SK-N-SH treated with all-trans-retinoic acid at 6 μM for 48 hours (cell line): ENCODE results near the gene GSAP.

Experiments
- ATAC-seq: fragments of 200-7000 bp; cut with Tn5 transposase; 3 replicates; pipeline ENCODE4 v1.9.1; 2020; ENCODE audit warnings: mild to moderate bottlenecking, moderate library complexity
- ARNTL ChIP-seq: fragments of 450-650 bp; formaldehyde crosslinking; IDR thresholded peaks from 2 replicates; pipeline ENCODE4 v1.5.0; 2020; ENCODE audit warnings: low read depth, mild to moderate bottlenecking, moderate library complexity, borderline replicate concordance
- BACH2 ChIP-seq: fragments of 250-450 bp; sonication (Bioruptor Pico); IDR thresholded peaks from 2 replicates; pipeline ENCODE4 v1.9.0; 2021; ENCODE audit warnings: mild to moderate bottlenecking, borderline replicate concordance
- ESRRG ChIP-seq: fragments of 250-450 bp; sonication (Bioruptor Pico); IDR thresholded peaks from 2 replicates; pipeline ENCODE4 v1.6.1; 2021; ENCODE audit warnings: mild to moderate bottlenecking
- GLIS3 ChIP-seq: fragments of 250-450 bp; sonication (Bioruptor Pico); IDR thresholded peaks from 2 replicates; pipeline ENCODE4 v1.5.0; 2020; ENCODE audit warnings: mild to moderate bottlenecking, moderate library complexity
- ISL1 ChIP-seq: fragments of 250-450 bp; sonication (Bioruptor Pico); IDR thresholded peaks from 2 replicates; pipeline ENCODE4 v2.1.2; 2022; ENCODE audit warnings: mild to moderate bottlenecking, moderate library complexity
- POU6F1 ChIP-seq: fragments of 250-450 bp; sonication (Bioruptor Pico); IDR thresholded peaks from 2 replicates; pipeline ENCODE4 v1.8.0; 2021; ENCODE audit warnings: low read depth, mild to moderate bottlenecking, moderate library complexity, borderline replicate concordance
- PPARA ChIP-seq: fragments of 250-450 bp; sonication (Bioruptor Pico); IDR thresholded peaks from 2 replicates; pipeline ENCODE4 v1.5.0; 2020; ENCODE audit warnings: mild to moderate bottlenecking, borderline replicate concordance
- RARB ChIP-seq: fragments of 250-450 bp; sonication (Bioruptor Pico); IDR thresholded peaks from 2 replicates; pipeline ENCODE4 v1.8.0; 2021; ENCODE audit warnings: mild to moderate bottlenecking, moderate library complexity
- SNAI2 ChIP-seq: fragments of 250-450 bp; sonication (Bioruptor Pico); IDR thresholded peaks from 2 replicates; pipeline ENCODE4 v1.5.0; 2020; ENCODE audit warnings: mild to moderate bottlenecking, moderate library complexity
- TCF4 ChIP-seq: fragments of 250-450 bp; sonication (Bioruptor Pico); IDR thresholded peaks from 2 replicates; pipeline ENCODE4 v1.8.0; 2021; ENCODE audit warnings: mild to moderate bottlenecking, moderate library complexity, borderline replicate concordance
- TOX ChIP-seq: fragments of 250-450 bp; sonication (Bioruptor Pico); IDR thresholded peaks from 2 replicates; pipeline ENCODE4 v1.8.0; 2021; ENCODE audit warnings: mild to moderate bottlenecking, moderate library complexity, borderline replicate concordance
- TSHZ2 ChIP-seq: fragments of 250-450 bp; sonication (Bioruptor Pico); IDR thresholded peaks from 2 replicates; pipeline ENCODE4 v1.5.0; 2020; ENCODE audit warnings: mild to moderate bottlenecking, moderate library complexity
- ZC3H10 ChIP-seq: fragments of 250-450 bp; sonication (Bioruptor Pico); IDR thresholded peaks from 2 replicates; pipeline ENCODE4 v1.5.1; 2021; ENCODE audit warnings: mild to moderate bottlenecking, moderate library complexity
- ZFP3 ChIP-seq: fragments of 250-450 bp; sonication (Bioruptor Pico); IDR thresholded peaks from 2 replicates; pipeline ENCODE4 v1.5.0; 2020; ENCODE audit warnings: mild to moderate bottlenecking, moderate library complexity
- ZFP30 ChIP-seq: fragments of 450-650 bp; formaldehyde crosslinking; IDR thresholded peaks from 2 replicates; pipeline ENCODE4 v1.5.0; 2022; ENCODE audit warnings: mild to moderate bottlenecking, moderate library complexity
- ZNF565 ChIP-seq: fragments of 450-650 bp; formaldehyde crosslinking; conservative IDR thresholded peaks from 2 replicates; pipeline ENCODE4 v1.5.0; 2020; ENCODE audit warnings: low read depth, mild to moderate bottlenecking, moderate library complexity
- ZNF70 ChIP-seq: fragments of 450-650 bp; formaldehyde crosslinking; IDR thresholded peaks from 2 replicates; pipeline ENCODE4 v1.5.0; 2020; ENCODE audit warnings: mild to moderate bottlenecking, moderate library complexity
- TF ChIP-seq, protein P1 (sequence below): fragments of 250-450 bp; sonication (Bioruptor Pico); IDR thresholded peaks from 2 replicates; pipeline ENCODE4 v1.5.1; 2021; ENCODE audit warnings: mild to moderate bottlenecking, moderate library complexity
- TF ChIP-seq, protein P2 (sequence below): fragments of 250-450 bp; sonication (Bioruptor Pico); IDR thresholded peaks from 2 replicates; pipeline ENCODE4 v1.8.0; 2020; ENCODE audit warnings: mild to moderate bottlenecking, moderate library complexity, borderline replicate concordance

The GSAP gene

DNA sequence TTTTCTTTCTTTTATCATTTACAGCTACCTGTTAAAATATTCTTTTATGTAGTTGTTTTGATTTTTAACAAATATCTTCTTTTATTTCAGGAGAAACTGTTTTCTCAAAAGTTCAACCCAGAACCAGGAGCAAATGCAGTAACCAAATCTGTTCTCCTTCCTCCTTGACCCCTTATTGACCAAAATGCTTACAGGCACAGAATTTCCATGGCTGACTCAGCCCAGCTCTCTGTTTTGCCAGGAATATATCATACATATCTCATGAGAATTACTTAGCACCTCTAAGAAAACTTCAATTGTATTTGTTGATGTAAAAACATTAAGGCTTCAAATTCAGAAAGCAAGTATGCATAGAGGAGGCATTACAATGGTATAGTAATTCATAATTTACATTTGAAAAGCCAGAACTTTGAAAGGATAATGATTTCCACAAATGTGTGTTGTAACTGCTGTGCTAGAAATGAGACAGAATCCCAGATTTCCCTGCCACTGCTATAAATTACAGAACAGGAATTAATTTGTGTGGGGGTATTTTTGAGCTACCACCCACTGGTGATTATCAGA is 2.2 kb downstream of the GSAP start (continued):
- TF ChIP-seq POU6F1 (CRISPR knock-in tag) = no peak
- TF ChIP-seq SNAI2 (CRISPR knock-in tag) = no peak
- no peak for TF ChIP-seq ISL1

DNA sequence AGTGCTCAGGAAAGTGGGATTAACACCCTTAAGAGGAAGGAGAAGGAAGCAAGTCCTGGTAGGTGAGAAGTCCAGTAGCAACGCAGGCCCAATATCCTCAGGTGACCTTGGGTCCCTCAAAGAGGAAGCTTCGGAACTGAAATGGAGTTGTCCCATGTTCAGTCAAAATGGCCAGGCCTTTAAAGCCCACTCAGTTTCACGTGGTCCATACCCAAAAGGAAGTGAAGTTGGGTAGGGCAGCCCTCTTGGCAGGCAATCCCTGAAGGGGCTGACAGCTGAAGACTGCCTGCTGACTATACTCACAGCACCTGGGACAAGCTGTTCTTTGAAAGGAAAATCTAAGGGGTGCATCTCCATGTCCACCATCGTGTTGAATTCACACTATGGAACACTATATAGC is 3.0 kb downstream of the GSAP start:
- TF ChIP-seq ZNF565 (no peak), TOX (CRISPR knock-in tag) (no peak), PPARA (CRISPR knock-in tag) (no peak), TCF4 (CRISPR knock-in tag) (no peak), GLIS3 (CRISPR knock-in tag) (no peak), ZNF70 (CRISPR knock-in tag) (no peak), ZFP30 (CRISPR knock-in tag) (no peak), ZFP3 (no peak)
- TF ChIP-seq, protein P1, sequence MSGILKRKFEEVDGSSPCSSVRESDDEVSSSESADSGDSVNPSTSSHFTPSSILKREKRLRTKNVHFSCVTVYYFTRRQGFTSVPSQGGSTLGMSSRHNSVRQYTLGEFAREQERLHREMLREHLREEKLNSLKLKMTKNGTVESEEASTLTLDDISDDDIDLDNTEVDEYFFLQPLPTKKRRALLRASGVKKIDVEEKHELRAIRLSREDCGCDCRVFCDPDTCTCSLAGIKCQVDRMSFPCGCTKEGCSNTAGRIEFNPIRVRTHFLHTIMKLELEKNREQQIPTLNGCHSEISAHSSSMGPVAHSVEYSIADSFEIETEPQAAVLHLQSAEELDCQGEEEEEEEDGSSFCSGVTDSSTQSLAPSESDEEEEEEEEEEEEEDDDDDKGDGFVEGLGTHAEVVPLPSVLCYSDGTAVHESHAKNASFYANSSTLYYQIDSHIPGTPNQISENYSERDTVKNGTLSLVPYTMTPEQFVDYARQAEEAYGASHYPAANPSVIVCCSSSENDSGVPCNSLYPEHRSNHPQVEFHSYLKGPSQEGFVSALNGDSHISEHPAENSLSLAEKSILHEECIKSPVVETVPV (CRISPR knock-in tag) = no peak
- no peak for ATAC-seq

- no peak for ATAC-seq
Measured at GRCh38 chr7:77409739-77410547, 6.2 kb downstream of the GSAP start.

More at GRCh38 chr7:77409739-77410547, 6.2 kb downstream of the GSAP start:
- TF ChIP-seq BACH2 (CRISPR knock-in tag) = no peak
- TF ChIP-seq POU6F1 (CRISPR knock-in tag) = no peak
- TF ChIP-seq TCF4 (CRISPR knock-in tag) = no peak
- TF ChIP-seq ZNF70 (CRISPR knock-in tag) = no peak
- no peak for TF ChIP-seq ESRRG (CRISPR knock-in tag)
- TF ChIP-seq SNAI2 (CRISPR knock-in tag) = no peak
- no peak for TF ChIP-seq ZC3H10 (CRISPR knock-in tag)
- TF ChIP-seq PPARA (CRISPR knock-in tag) = no peak
- no peak for TF ChIP-seq ZFP3
- no peak for TF ChIP-seq ARNTL (CRISPR knock-in tag)
- TF ChIP-seq RARB = no peak
- TF ChIP-seq, protein P2, sequence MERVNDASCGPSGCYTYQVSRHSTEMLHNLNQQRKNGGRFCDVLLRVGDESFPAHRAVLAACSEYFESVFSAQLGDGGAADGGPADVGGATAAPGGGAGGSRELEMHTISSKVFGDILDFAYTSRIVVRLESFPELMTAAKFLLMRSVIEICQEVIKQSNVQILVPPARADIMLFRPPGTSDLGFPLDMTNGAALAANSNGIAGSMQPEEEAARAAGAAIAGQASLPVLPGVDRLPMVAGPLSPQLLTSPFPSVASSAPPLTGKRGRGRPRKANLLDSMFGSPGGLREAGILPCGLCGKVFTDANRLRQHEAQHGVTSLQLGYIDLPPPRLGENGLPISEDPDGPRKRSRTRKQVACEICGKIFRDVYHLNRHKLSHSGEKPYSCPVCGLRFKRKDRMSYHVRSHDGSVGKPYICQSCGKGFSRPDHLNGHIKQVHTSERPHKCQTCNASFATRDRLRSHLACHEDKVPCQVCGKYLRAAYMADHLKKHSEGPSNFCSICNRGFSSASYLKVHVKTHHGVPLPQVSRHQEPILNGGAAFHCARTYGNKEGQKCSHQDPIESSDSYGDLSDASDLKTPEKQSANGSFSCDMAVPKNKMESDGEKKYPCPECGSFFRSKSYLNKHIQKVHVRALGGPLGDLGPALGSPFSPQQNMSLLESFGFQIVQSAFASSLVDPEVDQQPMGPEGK (CRISPR knock-in tag) = no peak
- TF ChIP-seq TSHZ2 (CRISPR knock-in tag) = no peak
